ENCODE data around the gene GANAB. TPM values are rescaled to one million over a fixed set of nuclear protein-coding genes. Genes with fewer than 3 reads are reported as not detected.
A peak's percentile ranks its signal among the peaks of the same experiment; 100 is the strongest.

The GANAB gene
- total and polyA plus RNA-seq, 2 of the 13 experiments (the other 11 are each of a cell fraction or from before 2014, with no cell fraction given), result 99.5 to 234 TPM

DNA sequence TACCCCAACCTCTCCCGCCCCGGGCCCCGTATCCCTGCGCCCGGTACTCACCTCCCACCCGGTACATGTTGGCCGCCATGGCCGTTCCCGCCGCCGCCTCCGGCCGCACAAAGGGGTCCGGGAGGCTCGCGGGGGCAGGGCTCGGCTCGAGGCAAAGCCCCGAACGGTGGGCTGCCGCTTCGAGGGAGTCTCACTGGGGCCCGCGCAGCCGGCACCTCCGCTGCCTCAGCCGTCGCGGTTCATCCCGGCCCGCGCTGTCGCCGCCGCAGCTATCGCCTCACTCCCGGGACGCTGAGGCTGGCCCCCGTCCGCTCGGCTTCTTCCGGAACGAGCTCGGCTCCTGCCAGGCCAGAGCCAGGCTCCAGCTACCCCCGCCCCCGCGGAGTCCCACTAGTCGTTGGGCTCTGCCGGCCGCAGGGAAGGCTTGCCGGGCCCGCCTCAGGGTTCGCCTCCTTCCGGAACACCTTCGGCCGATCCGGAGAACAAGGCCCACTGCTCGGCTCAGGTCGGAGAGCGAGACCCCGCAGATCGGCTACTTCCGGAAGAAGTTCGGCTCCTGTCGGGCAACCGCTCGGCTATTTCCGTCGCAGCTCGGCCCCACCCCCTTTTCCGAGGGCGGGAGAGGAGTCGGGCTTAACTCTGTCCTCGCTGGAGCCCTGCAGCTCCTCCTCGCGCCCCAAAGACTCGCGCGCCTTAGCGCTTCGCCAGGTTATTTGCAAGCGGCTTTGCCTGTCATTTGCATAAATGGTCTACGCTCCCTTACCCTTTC lies 44.9 kb downstream of the GANAB start, which contains the start of gene MTA2 (continued):
- TF ChIP-seq ZFP36L1 (CRISPR knock-in tag; IDR thresholded peaks at IDR 0.05), result no peak
- no peak for TF ChIP-seq ZNF569 (CRISPR knock-in tag; IDR thresholded peaks at IDR 0.05; ENCODE audit: borderline replicate concordance)
- no peak for TF ChIP-seq CCDC6 (CRISPR knock-in tag; IDR thresholded peaks at IDR 0.05)
- TF ChIP-seq, protein P1, sequence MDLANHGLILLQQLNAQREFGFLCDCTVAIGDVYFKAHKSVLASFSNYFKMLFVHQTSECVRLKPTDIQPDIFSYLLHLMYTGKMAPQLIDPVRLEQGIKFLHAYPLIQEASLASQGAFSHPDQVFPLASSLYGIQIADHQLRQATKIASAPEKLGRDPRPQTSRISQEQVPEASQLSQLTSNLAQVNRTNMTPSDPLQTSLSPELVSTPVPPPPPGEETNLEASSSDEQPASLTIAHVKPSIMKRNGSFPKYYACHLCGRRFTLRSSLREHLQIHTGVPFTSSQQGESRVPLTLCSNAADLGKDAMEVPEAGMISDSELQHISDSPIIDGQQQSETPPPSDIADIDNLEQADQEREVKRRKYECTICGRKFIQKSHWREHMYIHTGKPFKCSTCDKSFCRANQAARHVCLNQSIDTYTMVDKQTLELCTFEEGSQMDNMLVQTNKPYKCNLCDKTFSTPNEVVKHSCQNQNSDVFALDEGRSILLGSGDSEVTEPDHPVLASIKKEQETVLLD (CRISPR knock-in tag; IDR thresholded peaks at IDR 0.05; ENCODE audit: low read depth), result peak; percentile 63; the same call in 1 of the 2 replicates
- TF ChIP-seq TMF1 (CRISPR knock-in tag; IDR thresholded peaks at IDR 0.05; ENCODE audit: low read depth), result no peak
- no peak for TF ChIP-seq SOX5 (CRISPR knock-in tag; IDR thresholded peaks at IDR 0.05; ENCODE audit: borderline replicate concordance)
- TF ChIP-seq MIER2 (CRISPR knock-in tag; IDR thresholded peaks at IDR 0.05), result no peak
- TF ChIP-seq SMARCC2 (IDR thresholded peaks at IDR 0.05), result no peak
- TF ChIP-seq, protein P2, sequence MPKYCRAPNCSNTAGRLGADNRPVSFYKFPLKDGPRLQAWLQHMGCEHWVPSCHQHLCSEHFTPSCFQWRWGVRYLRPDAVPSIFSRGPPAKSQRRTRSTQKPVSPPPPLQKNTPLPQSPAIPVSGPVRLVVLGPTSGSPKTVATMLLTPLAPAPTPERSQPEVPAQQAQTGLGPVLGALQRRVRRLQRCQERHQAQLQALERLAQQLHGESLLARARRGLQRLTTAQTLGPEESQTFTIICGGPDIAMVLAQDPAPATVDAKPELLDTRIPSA (CRISPR knock-in tag; IDR thresholded peaks at IDR 0.05; ENCODE audit: borderline replicate concordance), result no peak; the same call in none of the 2 replicates
- no peak for TF ChIP-seq SNAPC2 (CRISPR knock-in tag; IDR thresholded peaks at IDR 0.05)
- TF ChIP-seq SKI (IDR thresholded peaks at IDR 0.05; ENCODE audit: partially characterized antibody), result no peak
- peak; percentile 89 for TF ChIP-seq ZNF446 (CRISPR knock-in tag; IDR thresholded peaks at IDR 0.05)
- TF ChIP-seq ZC3H13 (CRISPR knock-in tag; IDR thresholded peaks at IDR 0.05), result peak; percentile 81; the same call in 1 of the 2 replicates
- TF ChIP-seq SRSF4 (IDR thresholded peaks at IDR 0.05; ENCODE audit: low read depth, low read length, poor library complexity, severe bottlenecking), result no peak
- TF ChIP-seq RXRB (CRISPR knock-in tag; IDR thresholded peaks at IDR 0.05; ENCODE audit: borderline replicate concordance), result 0 out of 2 replicates have a peak, but pooled peaks have one; percentile 34
- TF ChIP-seq BORCS8-MEF2B (CRISPR knock-in tag; IDR thresholded peaks at IDR 0.05), result 0 out of 2 replicates have a peak, but pooled peaks have one; percentile 10
- TF ChIP-seq KDM1A (CRISPR knock-in tag; IDR thresholded peaks at IDR 0.05), result no peak
- peak; percentile 83 for TF ChIP-seq KDM5B (CRISPR knock-in tag; IDR thresholded peaks at IDR 0.05; ENCODE audit: borderline replicate concordance)
- TF ChIP-seq KLF16 (CRISPR knock-in tag; IDR thresholded peaks at IDR 0.05), result peak in 1 of 2 experiments; percentile 75; a peak in 1 of 4 replicates
- TF ChIP-seq, protein P3, sequence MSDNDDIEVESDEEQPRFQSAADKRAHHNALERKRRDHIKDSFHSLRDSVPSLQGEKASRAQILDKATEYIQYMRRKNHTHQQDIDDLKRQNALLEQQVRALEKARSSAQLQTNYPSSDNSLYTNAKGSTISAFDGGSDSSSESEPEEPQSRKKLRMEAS (IDR thresholded peaks at IDR 0.05), result peak; percentile 53
- 0 out of 2 replicates have a peak, but pooled peaks have one; percentile 17 for TF ChIP-seq ELF4 (CRISPR knock-in tag; IDR thresholded peaks at IDR 0.05; ENCODE audit: borderline replicate concordance)
- TF ChIP-seq, protein P4, sequence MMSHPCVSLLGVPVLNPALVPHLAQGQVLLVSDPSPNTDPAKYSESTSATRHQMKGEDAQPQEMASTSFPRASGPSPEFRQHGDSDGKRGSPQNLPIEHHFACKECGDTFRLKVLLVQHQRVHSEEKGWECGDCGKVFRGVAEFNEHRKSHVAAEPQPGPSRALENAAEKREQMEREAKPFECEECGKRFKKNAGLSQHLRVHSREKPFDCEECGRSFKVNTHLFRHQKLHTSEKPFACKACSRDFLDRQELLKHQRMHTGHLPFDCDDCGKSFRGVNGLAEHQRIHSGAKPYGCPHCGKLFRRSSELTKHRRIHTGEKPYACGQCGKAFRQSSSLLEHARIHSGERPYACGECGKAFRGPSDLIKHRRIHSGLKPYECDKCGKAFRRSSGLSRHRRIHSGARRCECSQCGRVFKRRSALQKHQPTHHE (CRISPR knock-in tag; IDR thresholded peaks at IDR 0.05; ENCODE audit: borderline replicate concordance), result no peak
- no peak for TF ChIP-seq ATAD3A (CRISPR knock-in tag; IDR thresholded peaks at IDR 0.05)
- peak; percentile 83 for TF ChIP-seq ZNF451 (CRISPR knock-in tag; IDR thresholded peaks at IDR 0.05)
- peak; percentile 81 for TF ChIP-seq ELF1 (CRISPR knock-in tag; IDR thresholded peaks at IDR 0.05)
- no peak; the same call in 1 of the 2 replicates for TF ChIP-seq ZSCAN22 (CRISPR knock-in tag; IDR thresholded peaks at IDR 0.05)
- TF ChIP-seq ZNF713 (CRISPR knock-in tag; IDR thresholded peaks at IDR 0.05), result no peak; the same call in 1 of the 2 replicates
- TF ChIP-seq HNRNPH1 (optimal IDR thresholded peaks at IDR 0.05; ENCODE audit: low read depth, low read length), result no peak
